Smooth muscle cell (in vitro differentiated cells): ENCODE data around the gene RPTN. TPM values are rescaled to one million over a fixed set of nuclear protein-coding genes. Genes with fewer than 3 reads are reported as not detected.

Experiments
- DNase-seq: peaks from one replicate; lab custom pipeline; 2025; ENCODE audit not compliant: unreplicated experiment; lab: John Stamatoyannopoulos, UW
- H2AFZ ChIP-seq: fragments of 200-600 bp; sonication (generic); 2 replicates; pipeline ENCODE4 v1.6.0; 2016; ENCODE audit warnings: antibody characterized with exemption, low read depth, mild to moderate bottlenecking
- H3F3A ChIP-seq: fragments of 200-600 bp; sonication (generic); 2 replicates; pipeline ENCODE4 v1.6.0; 2017; ENCODE audit warnings: antibody characterized with exemption, low read depth
- H3K27ac ChIP-seq: fragments of 200-600 bp; sonication (generic); 2 replicates; pipeline ENCODE4 v1.5.1; 2016; ENCODE audit warnings: low read depth, mild to moderate bottlenecking
- H3K27me3 ChIP-seq: fragments of 200-600 bp; sonication (generic); 2 replicates; pipeline ENCODE4 v1.6.1; 2016; ENCODE audit warnings: low read depth, mild to moderate bottlenecking
- H3K36me3 ChIP-seq: fragments of 200-600 bp; sonication (generic); 2 replicates; pipeline ENCODE4 v1.5.1; 2016; ENCODE audit warnings: low read depth
- H3K4me1 ChIP-seq: fragments of 200-600 bp; sonication (generic); 2 replicates; pipeline ENCODE4 v1.5.1; 2016; ENCODE audit warnings: low read depth
- H3K4me2 ChIP-seq: fragments of 200-600 bp; sonication (generic); 2 replicates; pipeline ENCODE4 v1.6.0; 2016; ENCODE audit warnings: mild to moderate bottlenecking
- H3K4me3 ChIP-seq: fragments of 200-600 bp; sonication (generic); 2 replicates; pipeline ENCODE4 v1.5.1; 2016; ENCODE audit warnings: mild to moderate bottlenecking
- H3K79me2 ChIP-seq: fragments of 200-600 bp; sonication (generic); 2 replicates; pipeline ENCODE4 v1.6.0; 2016; ENCODE audit warnings: low read depth, mild to moderate bottlenecking
- H3K9ac ChIP-seq: fragments of 200-600 bp; sonication (generic); 2 replicates; pipeline ENCODE4 v1.6.0; 2016; ENCODE audit warnings: low read depth
- H3K9me3 ChIP-seq: fragments of 200-600 bp; sonication (generic); replicated peaks from 2 replicates; pipeline ENCODE4 v1.5.1; 2016; ENCODE audit warnings: low read depth
- H4K20me1 ChIP-seq: fragments of 200-600 bp; sonication (generic); 2 replicates; pipeline ENCODE4 v1.6.0; 2016; ENCODE audit warnings: low read depth
- WGBS: methylation state at CpG from one replicate; pipeline ENCODE4 v1.1.7; 2016; ENCODE audit warnings: low lambda C conversion rate; 5-methylcytosine and 5-hydroxymethylcytosine counted together
- polyA plus RNA-seq: library from polyadenylated mRNA; unstranded; fragments of >200 nt; fragmentation: Nextera tagmentation; extraction: Ambion mirVana; gene quantifications from 2 replicates; pipeline ENCODE4 v1.2.1, GENCODE V29; 2016
- total RNA-seq: library from RNA; depleted of rRNA; stranded (reverse); fragments of >200 nt; gene quantifications from 2 replicates; pipeline ENCODE4 v1.2.3, GENCODE V29; 2014
- TF ChIP-seq, protein P1 (sequence below): fragments of 200-600 bp; sonication (generic); IDR thresholded peaks from 2 replicates; pipeline ENCODE4 v1.5.1; 2017; ENCODE audit warnings: borderline replicate concordance, mild to moderate bottlenecking, antibody characterized with exemption; ENCODE audit not compliant: insufficient read depth, poor library complexity, severe bottlenecking

RPTN gene
- total and polyA plus RNA-seq, 2 experiments from 2014 or later: not detected

DNA sequence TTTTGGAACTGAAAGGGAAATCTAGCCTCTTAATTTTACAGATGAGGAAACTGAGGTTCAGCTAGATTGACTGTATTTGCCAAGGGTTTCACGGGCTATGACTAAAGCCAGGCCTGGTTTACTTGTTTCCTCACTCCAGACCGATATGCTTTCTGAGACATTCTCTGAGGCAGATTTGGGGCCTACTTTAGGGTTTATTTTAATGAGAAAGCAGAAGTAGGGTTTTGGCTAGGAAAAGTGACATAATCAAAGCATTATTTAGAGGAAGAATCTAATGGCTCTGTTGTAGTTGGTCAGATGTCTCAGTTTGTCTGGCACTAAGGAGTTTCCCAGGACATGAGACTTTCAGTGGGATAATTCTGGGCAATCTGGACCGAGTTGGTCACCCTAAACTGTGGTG, 1.5 kb upstream of the RPTN start:
- no peak for DNase-seq
- no peaks in the 10 kb centered on the region for H3K9me3 ChIP-seq
- H3K36me3 ChIP-seq: no peaks in the 10 kb centered on the region
- no peak overlapping the region for H3K4me2 ChIP-seq
- no peak overlapping the region for H3K27ac ChIP-seq
- TF ChIP-seq, protein P1, sequence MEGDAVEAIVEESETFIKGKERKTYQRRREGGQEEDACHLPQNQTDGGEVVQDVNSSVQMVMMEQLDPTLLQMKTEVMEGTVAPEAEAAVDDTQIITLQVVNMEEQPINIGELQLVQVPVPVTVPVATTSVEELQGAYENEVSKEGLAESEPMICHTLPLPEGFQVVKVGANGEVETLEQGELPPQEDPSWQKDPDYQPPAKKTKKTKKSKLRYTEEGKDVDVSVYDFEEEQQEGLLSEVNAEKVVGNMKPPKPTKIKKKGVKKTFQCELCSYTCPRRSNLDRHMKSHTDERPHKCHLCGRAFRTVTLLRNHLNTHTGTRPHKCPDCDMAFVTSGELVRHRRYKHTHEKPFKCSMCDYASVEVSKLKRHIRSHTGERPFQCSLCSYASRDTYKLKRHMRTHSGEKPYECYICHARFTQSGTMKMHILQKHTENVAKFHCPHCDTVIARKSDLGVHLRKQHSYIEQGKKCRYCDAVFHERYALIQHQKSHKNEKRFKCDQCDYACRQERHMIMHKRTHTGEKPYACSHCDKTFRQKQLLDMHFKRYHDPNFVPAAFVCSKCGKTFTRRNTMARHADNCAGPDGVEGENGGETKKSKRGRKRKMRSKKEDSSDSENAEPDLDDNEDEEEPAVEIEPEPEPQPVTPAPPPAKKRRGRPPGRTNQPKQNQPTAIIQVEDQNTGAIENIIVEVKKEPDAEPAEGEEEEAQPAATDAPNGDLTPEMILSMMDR: no peak
- no peak overlapping the region for H2AFZ ChIP-seq
- H4K20me1 ChIP-seq: no peaks in the 10 kb centered on the region
- no peaks in the 10 kb centered on the region for H3K4me1 ChIP-seq
- H3K79me2 ChIP-seq: no peaks in the 10 kb centered on the region
- no peak overlapping the region for H3K4me3 ChIP-seq
- H3K9ac ChIP-seq: no peak overlapping the region
- no peaks in the 10 kb centered on the region for H3F3A ChIP-seq
- H3K27me3 ChIP-seq: no peaks in the 10 kb centered on the region
- WGBS: 65% methylated on average over 3 of the region's 3 CpGs

DNA sequence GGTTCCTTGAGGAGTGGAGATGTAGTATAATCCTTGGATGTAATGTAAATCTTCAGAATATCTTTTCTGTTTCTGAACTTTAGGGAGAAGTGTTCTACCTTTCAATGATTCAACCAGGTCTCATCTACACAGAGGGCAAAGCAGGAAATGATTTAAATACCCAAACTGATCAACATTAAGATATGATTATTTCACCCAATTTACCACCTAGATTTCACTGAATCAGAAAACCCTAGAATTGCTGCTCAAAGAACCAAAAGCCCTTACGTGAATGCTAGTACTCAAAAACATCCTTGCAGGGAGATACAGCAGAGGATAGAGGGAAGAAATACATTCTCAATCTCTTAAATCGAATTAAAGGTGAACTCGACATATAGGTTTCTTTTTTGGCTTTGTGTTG, 5.0 kb downstream of the RPTN start:
- Histone ChIP-seq H3K27ac (no peak overlapping the region), H3K4me2 (no peak overlapping the region), H4K20me1 (no peaks in the 10 kb centered on the region), H3K4me3 (no peak overlapping the region), H3K36me3 (no peaks in the 10 kb centered on the region), H3F3A (no peaks in the 10 kb centered on the region), H2AFZ (no peak overlapping the region), H3K9me3 (no peaks in the 10 kb centered on the region), H3K4me1 (no peaks in the 10 kb centered on the region), H3K27me3 (no peaks in the 10 kb centered on the region), H3K9ac (no peak overlapping the region), H3K79me2 (no peaks in the 10 kb centered on the region)
- no peak for DNase-seq
- TF ChIP-seq, protein P1: no peak
- 62% methylated on average over 3 of the region's 3 CpGs for WGBS

DNA sequence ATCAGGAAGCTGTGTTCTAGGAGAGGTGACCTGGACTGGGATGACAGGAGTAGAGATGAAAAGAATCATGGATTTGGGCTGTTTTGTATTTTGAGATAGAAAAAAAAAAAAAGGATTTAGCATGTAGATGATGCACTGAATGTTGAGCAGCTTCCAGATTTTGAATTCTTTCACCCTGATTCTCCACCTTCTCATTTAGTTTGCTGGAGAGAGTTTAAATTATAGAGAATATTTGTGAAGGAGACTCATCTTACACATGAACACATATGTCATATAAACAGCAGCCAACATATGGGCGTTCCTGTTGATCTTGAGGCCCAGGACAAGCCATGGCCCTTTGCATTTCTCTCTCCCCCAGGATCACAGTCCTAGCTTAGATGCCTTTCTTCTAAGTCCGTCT, 7.4 kb downstream of the RPTN start:
- H3K4me1 ChIP-seq: no peaks in the 10 kb centered on the region
- no peaks in the 10 kb centered on the region for H3K36me3 ChIP-seq
- TF ChIP-seq, protein P1: no peak
- H3K4me3 ChIP-seq: no peak overlapping the region
- no peaks in the 10 kb centered on the region for H3F3A ChIP-seq
- no peak for DNase-seq
- no peaks in the 10 kb centered on the region for H4K20me1 ChIP-seq
- H3K79me2 ChIP-seq: no peaks in the 10 kb centered on the region
- no peak overlapping the region for H3K9ac ChIP-seq
- no peaks in the 10 kb centered on the region for H3K27me3 ChIP-seq
- no peaks in the 10 kb centered on the region for H3K9me3 ChIP-seq
- 41% methylated on average over 2 of the region's 2 CpGs for WGBS
- H2AFZ ChIP-seq: no peak overlapping the region
- H3K27ac ChIP-seq: no peak overlapping the region
- H3K4me2 ChIP-seq: no peak overlapping the region

DNA sequence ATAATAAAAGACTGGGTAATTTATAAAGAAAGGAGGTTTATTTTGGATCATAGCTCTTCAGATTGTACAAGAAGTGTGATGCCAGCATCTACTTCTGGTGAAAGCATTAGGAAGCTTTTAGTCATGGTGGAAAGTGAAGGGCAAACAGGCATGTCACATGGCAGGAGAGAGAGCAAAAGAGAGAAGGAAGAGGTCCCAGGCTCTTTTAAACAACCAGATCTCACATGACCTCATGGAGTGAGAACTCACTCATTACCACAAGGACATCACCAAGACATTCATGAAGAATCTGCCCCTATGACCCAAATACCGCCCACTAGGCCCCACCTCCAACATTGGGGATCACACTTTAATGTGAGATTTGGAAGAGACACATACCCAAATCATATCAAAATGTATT, 10.0 kb downstream of the RPTN start:
- no peak for DNase-seq
- 12% methylated on average over 1 of the region's 1 CpG for WGBS
- H3F3A ChIP-seq: no peaks in the 10 kb centered on the region
- no peak overlapping the region for H3K27ac ChIP-seq
- no peaks in the 10 kb centered on the region for H3K27me3 ChIP-seq
- H3K9me3 ChIP-seq: no peaks in the 10 kb centered on the region
- H3K79me2 ChIP-seq: no peaks in the 10 kb centered on the region
- H3K4me3 ChIP-seq: no peak overlapping the region
- TF ChIP-seq, protein P1: no peak
- no peaks in the 10 kb centered on the region for H4K20me1 ChIP-seq
- H3K36me3 ChIP-seq: no peaks in the 10 kb centered on the region
- H3K4me2 ChIP-seq: no peak overlapping the region
- H2AFZ ChIP-seq: no peak overlapping the region
- no peaks in the 10 kb centered on the region for H3K4me1 ChIP-seq
- no peak overlapping the region for H3K9ac ChIP-seq
